HepG2 (cell line): ENCODE data around the gene CALCR. TPM values are rescaled to one million over a fixed set of nuclear protein-coding genes. Genes with fewer than 3 reads are reported as not detected.

ENCODE experiments used
- ATAC-seq: fragments of 200-7000 bp; cut with Tn5 transposase; 3 replicates; pipeline ENCODE4 v1.9.1; 2020; ENCODE audit warnings: mild to moderate bottlenecking, moderate library complexity
- BruUV-seq: library from RNA; stranded (reverse); fragments of 400-500 nt; replicated peaks from 2 replicates; lab custom pipeline; 2021; lab: Mats Ljungman, UMichigan
- CTCF ChIA-PET: fragments of 300-600 bp; formaldehyde crosslinking; extraction: SDS; loops from one replicate; lab custom pipeline; 2021; ENCODE audit warnings: low total read pairs, inconsistent platforms, low intra/inter-chr PET ratio; lab: Yijun Ruan, JAX
- POLR2A ChIA-PET: fragments of 350-600 bp; sonication (Branson Sonifier 250); formaldehyde crosslinking; loops from one replicate; lab custom pipeline; 2020; ENCODE audit warnings: antibody characterized with exemption, inconsistent platforms; lab: Yijun Ruan, JAX
- DNase-seq: peaks from one replicate; pipeline ENCODE4 v3.0.0-alpha.2; 2015; ENCODE audit warnings: low spot score
- FAIRE-seq: peaks from 3 replicates; lab custom pipeline; 2011; peaks lifted over from hg19 to GRCh38; lab: Jason Lieb, UNC
- H2AFZ ChIP-seq: one replicate; pipeline ENCODE4 v1.6.1; 2011; ENCODE audit warnings: low read length, inconsistent platforms
- H3K27ac ChIP-seq: fragments of 300-600 bp; 3 replicates; pipeline ENCODE4 v1.8.0; 2011; ENCODE audit warnings: mixed run types, mild to moderate bottlenecking, mixed read lengths, low read length, inconsistent platforms; ENCODE audit not compliant: insufficient read depth; ENCODE audit errors: extremely low read length
- H3K27me3 ChIP-seq, 2 experiments: fragments of 200-600 bp in 1 of 2; 2 replicates in 1 of 2; 3 replicates in 1 of 2; pipeline versions ENCODE4 v1.6.0 to v1.8.0; 2011; ENCODE audit warnings: low read length in 2 of 2, mild to moderate bottlenecking in 2 of 2, moderate library complexity in 2 of 2, inconsistent platforms in 1 of 2; ENCODE audit not compliant: insufficient read depth in 2 of 2, control insufficient read depth in 1 of 2
- H3K36me3 ChIP-seq, 2 experiments: fragments of 200-600 bp in 1 of 2; replicated peaks in 1 of 2; 2 replicates in 1 of 2; 3 replicates in 1 of 2; pipeline versions ENCODE4 v1.5.1 to v1.8.0; 2011; ENCODE audit warnings: low read length in 2 of 2, inconsistent platforms in 1 of 2; ENCODE audit not compliant: insufficient read depth in 2 of 2, control insufficient read depth in 1 of 2
- H3K4me1 ChIP-seq: 2 replicates; pipeline ENCODE4 v1.5.1; 2012; ENCODE audit warnings: low read length, inconsistent platforms; ENCODE audit not compliant: insufficient read depth
- H3K4me2 ChIP-seq: 2 replicates; pipeline ENCODE4 v1.6.0; 2011; ENCODE audit warnings: low read depth, low read length, inconsistent platforms
- H3K4me3 ChIP-seq, 3 experiments: fragments of 200-600 bp in 1 of 3; sonication (generic), shearing (Covaris generic) in 1 of 3; replicated peaks in 1 of 3; 2 replicates each; pipeline ENCODE4 v1.5.1; 2011 to 2016; ENCODE audit warnings: low read length in 3 of 3, inconsistent platforms in 2 of 3, low read depth in 2 of 3, mild to moderate bottlenecking in 2 of 3, control low read depth in 1 of 3, mixed read lengths in 1 of 3; ENCODE audit not compliant: insufficient read depth in 1 of 3
- H3K79me2 ChIP-seq: one replicate; pipeline ENCODE4 v1.6.1; 2011; ENCODE audit warnings: low read length, inconsistent platforms; ENCODE audit not compliant: insufficient read depth
- H3K9ac ChIP-seq: 2 replicates; pipeline ENCODE4 v1.6.0; 2011; ENCODE audit warnings: mild to moderate bottlenecking, low read depth, low read length, inconsistent platforms; ENCODE audit not compliant: insufficient read depth
- H3K9me3 ChIP-seq: 2 replicates; pipeline ENCODE4 v1.5.1; 2012; ENCODE audit warnings: mild to moderate bottlenecking, low read length
- H4K20me1 ChIP-seq: 2 replicates; pipeline ENCODE4 v1.6.0; 2011; ENCODE audit warnings: inconsistent platforms, mild to moderate bottlenecking, low read length, moderate library complexity; ENCODE audit not compliant: insufficient read depth
- CEBPZ ChIP-seq: IDR thresholded peaks from 2 replicates; pipeline ENCODE4 v1.6.1; 2012; ENCODE audit warnings: low read length, improper control_type of control experiment
- CENPX ChIP-seq: sonication (generic); formaldehyde crosslinking; IDR thresholded peaks from 2 replicates; pipeline ENCODE4 v1.9.0; 2021; ENCODE audit warnings: mild to moderate bottlenecking, missing genetic modification reagents, moderate library complexity
- PITX1 ChIP-seq: sonication (generic); formaldehyde crosslinking; IDR thresholded peaks from 2 replicates; pipeline ENCODE4 v1.5.1; 2020; ENCODE audit warnings: mild to moderate bottlenecking, missing genetic modification reagents
- PLSCR1 ChIP-seq: sonication (generic); formaldehyde crosslinking; IDR thresholded peaks from 2 replicates; pipeline ENCODE4 v1.5.0; 2020; ENCODE audit warnings: missing genetic modification reagents, mild to moderate bottlenecking, borderline replicate concordance
- ZBTB1 ChIP-seq: sonication (generic); formaldehyde crosslinking; IDR thresholded peaks from 2 replicates; pipeline ENCODE4 v1.4.0; 2020; ENCODE audit warnings: missing genetic modification reagents, borderline replicate concordance
- ZFAT ChIP-seq: sonication (generic); formaldehyde crosslinking; conservative IDR thresholded peaks from 2 replicates; pipeline ENCODE4 v1.8.1; 2023; ENCODE audit warnings: missing genetic modification reagents, inconsistent platforms
- ZNF263 ChIP-seq: sonication (generic); formaldehyde crosslinking; IDR thresholded peaks from 2 replicates; pipeline ENCODE4 v1.4.0; 2020; ENCODE audit warnings: missing genetic modification reagents
- ZNF354B ChIP-seq: sonication (generic); formaldehyde crosslinking; IDR thresholded peaks from 2 replicates; pipeline ENCODE4 v1.8.0; 2022; ENCODE audit warnings: mild to moderate bottlenecking, missing genetic modification reagents
- WGBS: methylation state at CpG from one replicate; pipeline ENCODE4 v1.1.6; 2017; ENCODE audit warnings: low lambda C conversion rate; 5-methylcytosine and 5-hydroxymethylcytosine counted together
- in situ Hi-C: cut with HindIII; loops from 2 replicates; pipeline ENCODE4 v1.10.0; 2017; ENCODE audit warnings: low pct_unique_long_range_greater_than_20kb; ENCODE audit not compliant: extremely low pct_ligation_motif_present
- intact Hi-C: fragments of 100-400 bp; cut with micrococcal nuclease; formaldehyde crosslinking; loops from one replicate; pipeline ENCODE4 v1.10.0; 2022; ENCODE audit not compliant: unreplicated experiment
- polyA plus RNA-seq, 8 experiments: library from polyadenylated mRNA; depleted of rRNA in 3 of 8; stranded (reverse) in 7 of 8; unstranded in 1 of 8; fragments of >200 nt; fragmentation: Illumina TruSeq in 4 of 8; extraction: Trizol in 4 of 8; gene quantifications; 2 replicates each; pipeline versions ENCODE4 v1.2.1 to v1.2.3, GENCODE V29; 2011 to 2016; ENCODE audit warnings: low read depth in 4 of 8, missing spikeins in 1 of 8, mixed read lengths in 1 of 8; ENCODE audit not compliant: insufficient read depth in 1 of 8
- total RNA-seq, 5 experiments: library from RNA; depleted of rRNA; stranded (reverse); fragments of >200 nt; fragmentation: Illumina TruSeq; extraction: Trizol; gene quantifications; 2 replicates each; pipeline ENCODE4 v1.2.3, GENCODE V29; 2016; ENCODE audit warnings: low read depth in 1 of 5

Gene CALCR
- total and polyA plus RNA-seq, 2 of the 13 experiments (the other 11 are each of a cell fraction or from before 2014, with no cell fraction given): not detected

- no peak for TF ChIP-seq CEBPZ
- TF ChIP-seq, all 625 proteins: peak for 3
These were observed 23.2 kb downstream of the CALCR start (continued) for GRCh38 chr7:93551063-93551895.

GRCh38 chr7:93547716-93548115, 26.8 kb downstream of the CALCR start:
- DNase-seq (no peak), ATAC-seq (no peak)
- H3K4me2 ChIP-seq: no peak overlapping the region
- no peaks in the 10 kb centered on the region for H3K79me2 ChIP-seq
- intact Hi-C loops: no loop called here
- H3K27ac ChIP-seq: no peak overlapping the region
- TF ChIP-seq ZBTB1 (CRISPR knock-in tag) (no peak), CENPX (no peak), PITX1 (CRISPR knock-in tag) (no peak), PLSCR1 (CRISPR knock-in tag) (no peak), ZFAT (no peak), ZNF354B (CRISPR knock-in tag) (no peak), ZNF263 (no peak)
- TF ChIP-seq, all 625 proteins: peak for 0
- no peaks in the 10 kb centered on the region for H3K36me3 ChIP-seq
- no peaks in the 10 kb centered on the region for H3K4me1 ChIP-seq
- no peak for FAIRE-seq
- POLR2A ChIA-PET: no interaction called here
- no peak overlapping the region for H2AFZ ChIP-seq
- H4K20me1 ChIP-seq: no peaks in the 10 kb centered on the region
- no peak overlapping the region for H3K9ac ChIP-seq
- BruUV-seq: no TSS peak
- no peaks in the 10 kb centered on the region for H3K9me3 ChIP-seq
- no peaks in the 10 kb centered on the region for H3K27me3 ChIP-seq
- no peak overlapping the region for H3K4me3 ChIP-seq
- 0% methylated on average over 3 of the region's 3 CpGs for WGBS
- CTCF ChIA-PET: no interaction called here
- in situ Hi-C loops: no loop called here
